ENCODE data around the gene SLC12A5.
A peak's percentile ranks its signal among the peaks of the same experiment; 100 is the strongest.

The SLC12A5 gene

DNA sequence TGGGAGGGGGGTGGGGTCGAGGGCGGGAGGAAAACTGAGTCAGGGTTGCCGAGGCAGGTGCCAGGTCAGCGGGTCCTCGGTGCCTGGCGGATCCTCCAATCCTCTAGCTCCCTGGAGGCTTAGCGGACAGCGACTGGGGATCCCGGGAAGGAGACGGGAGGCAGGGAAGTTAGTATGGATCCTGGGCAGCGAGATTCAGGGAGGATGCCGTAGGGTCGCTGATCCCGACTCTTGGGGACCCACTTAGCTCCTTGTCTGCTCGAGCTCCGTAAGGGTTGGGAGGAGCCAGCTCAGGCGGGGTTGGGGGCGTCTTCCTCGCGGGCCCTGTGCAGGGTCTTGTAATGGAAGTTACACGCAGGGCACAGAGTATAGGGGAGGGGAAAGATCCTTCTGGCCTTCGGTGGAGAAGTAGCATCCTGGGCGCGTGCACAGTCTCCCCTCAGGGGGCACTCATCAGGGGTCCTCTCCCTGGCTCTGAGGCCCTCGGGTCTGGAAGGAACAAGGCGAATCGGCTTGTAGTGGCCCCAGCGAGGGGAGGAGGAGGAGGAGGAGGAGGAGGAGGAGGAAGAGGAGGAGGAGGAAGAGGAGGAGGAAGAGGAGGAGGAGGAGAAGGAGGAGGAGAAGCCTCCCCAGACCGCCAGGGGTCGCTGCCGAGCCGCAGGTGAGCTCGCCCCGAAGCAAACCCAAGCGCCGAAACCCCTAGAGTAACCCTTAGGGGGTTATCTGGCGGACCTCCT lies 6.4 kb upstream of the SLC12A5 start (continued):
- TF ChIP-seq ZBTB17 (tag by site-specific recombination; IDR thresholded peaks at IDR 0.05) (no peak), ZNF658 (tag by site-specific recombination; IDR thresholded peaks at IDR 0.05) (no peak), SP3 (tag by site-specific recombination; IDR thresholded peaks at IDR 0.05) (no peak), ZNF23 (tag by site-specific recombination; IDR thresholded peaks at IDR 0.05; ENCODE audit: borderline replicate concordance) (no peak), IKZF3 (tag by site-specific recombination; IDR thresholded peaks at IDR 0.05) (peak; percentile 53; the same call in 1 of the 2 replicates), FEZF1 (tag by site-specific recombination; IDR thresholded peaks at IDR 0.05) (no peak), ZNF596 (tag by site-specific recombination; IDR thresholded peaks at IDR 0.05) (no peak), ZBTB1 (tag by site-specific recombination; IDR thresholded peaks at IDR 0.05) (no peak), ZBTB48 (tag by site-specific recombination; IDR thresholded peaks at IDR 0.05) (no peak), ZFP37 (tag by site-specific recombination; IDR thresholded peaks at IDR 0.05) (0 out of 2 replicates have a peak, but pooled peaks have one; percentile 84), KLF16 (tag by site-specific recombination; IDR thresholded peaks at IDR 0.05) (no peak), KLF8 (tag by site-specific recombination; IDR thresholded peaks at IDR 0.05) (0 out of 2 replicates have a peak, but pooled peaks have one; percentile 11), MZF1 (tag by site-specific recombination; IDR thresholded peaks at IDR 0.05; ENCODE audit: borderline replicate concordance) (no peak), ZNF544 (tag by site-specific recombination; IDR thresholded peaks at IDR 0.05) (no peak), GLIS2 (tag by site-specific recombination; IDR thresholded peaks at IDR 0.05) (peak; percentile 42; the same call in 1 of the 2 replicates), ZNF274 (IDR thresholded peaks at IDR 0.05; ENCODE audit: low read length) (no peak), ZNF274 (tag by site-specific recombination; IDR thresholded peaks at IDR 0.05; ENCODE audit: borderline replicate concordance) (no peak), ZNF16 (tag by site-specific recombination; IDR thresholded peaks at IDR 0.05; ENCODE audit: low read depth) (no peak), ZIC2 (tag by site-specific recombination; IDR thresholded peaks at IDR 0.05) (peak; percentile 62), ZNF302 (tag by site-specific recombination; IDR thresholded peaks at IDR 0.05; ENCODE audit: low read depth) (no peak), ZNF394 (tag by site-specific recombination; IDR thresholded peaks at IDR 0.05; ENCODE audit: borderline replicate concordance) (peak; percentile 52; the same call in 1 of the 2 replicates), ZBTB20 (tag by site-specific recombination; IDR thresholded peaks at IDR 0.05) (no peak; the same call in 1 of the 2 replicates), ZNF112 (tag by site-specific recombination; IDR thresholded peaks at IDR 0.05) (no peak), ZNF391 (tag by site-specific recombination; IDR thresholded peaks at IDR 0.05; ENCODE audit: borderline replicate concordance, low read depth) (no peak)
- TF ChIP-seq, protein P1, sequence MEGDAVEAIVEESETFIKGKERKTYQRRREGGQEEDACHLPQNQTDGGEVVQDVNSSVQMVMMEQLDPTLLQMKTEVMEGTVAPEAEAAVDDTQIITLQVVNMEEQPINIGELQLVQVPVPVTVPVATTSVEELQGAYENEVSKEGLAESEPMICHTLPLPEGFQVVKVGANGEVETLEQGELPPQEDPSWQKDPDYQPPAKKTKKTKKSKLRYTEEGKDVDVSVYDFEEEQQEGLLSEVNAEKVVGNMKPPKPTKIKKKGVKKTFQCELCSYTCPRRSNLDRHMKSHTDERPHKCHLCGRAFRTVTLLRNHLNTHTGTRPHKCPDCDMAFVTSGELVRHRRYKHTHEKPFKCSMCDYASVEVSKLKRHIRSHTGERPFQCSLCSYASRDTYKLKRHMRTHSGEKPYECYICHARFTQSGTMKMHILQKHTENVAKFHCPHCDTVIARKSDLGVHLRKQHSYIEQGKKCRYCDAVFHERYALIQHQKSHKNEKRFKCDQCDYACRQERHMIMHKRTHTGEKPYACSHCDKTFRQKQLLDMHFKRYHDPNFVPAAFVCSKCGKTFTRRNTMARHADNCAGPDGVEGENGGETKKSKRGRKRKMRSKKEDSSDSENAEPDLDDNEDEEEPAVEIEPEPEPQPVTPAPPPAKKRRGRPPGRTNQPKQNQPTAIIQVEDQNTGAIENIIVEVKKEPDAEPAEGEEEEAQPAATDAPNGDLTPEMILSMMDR (tag by site-specific recombination; IDR thresholded peaks at IDR 0.05), result peak; percentile 51
- TF ChIP-seq, protein P2, sequence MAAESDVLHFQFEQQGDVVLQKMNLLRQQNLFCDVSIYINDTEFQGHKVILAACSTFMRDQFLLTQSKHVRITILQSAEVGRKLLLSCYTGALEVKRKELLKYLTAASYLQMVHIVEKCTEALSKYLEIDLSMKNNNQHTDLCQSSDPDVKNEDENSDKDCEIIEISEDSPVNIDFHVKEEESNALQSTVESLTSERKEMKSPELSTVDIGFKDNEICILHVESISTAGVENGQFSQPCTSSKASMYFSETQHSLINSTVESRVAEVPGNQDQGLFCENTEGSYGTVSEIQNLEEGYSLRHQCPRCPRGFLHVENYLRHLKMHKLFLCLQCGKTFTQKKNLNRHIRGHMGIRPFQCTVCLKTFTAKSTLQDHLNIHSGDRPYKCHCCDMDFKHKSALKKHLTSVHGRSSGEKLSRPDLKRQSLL (tag by site-specific recombination; IDR thresholded peaks at IDR 0.05), result no peak
- TF ChIP-seq, protein P3, sequence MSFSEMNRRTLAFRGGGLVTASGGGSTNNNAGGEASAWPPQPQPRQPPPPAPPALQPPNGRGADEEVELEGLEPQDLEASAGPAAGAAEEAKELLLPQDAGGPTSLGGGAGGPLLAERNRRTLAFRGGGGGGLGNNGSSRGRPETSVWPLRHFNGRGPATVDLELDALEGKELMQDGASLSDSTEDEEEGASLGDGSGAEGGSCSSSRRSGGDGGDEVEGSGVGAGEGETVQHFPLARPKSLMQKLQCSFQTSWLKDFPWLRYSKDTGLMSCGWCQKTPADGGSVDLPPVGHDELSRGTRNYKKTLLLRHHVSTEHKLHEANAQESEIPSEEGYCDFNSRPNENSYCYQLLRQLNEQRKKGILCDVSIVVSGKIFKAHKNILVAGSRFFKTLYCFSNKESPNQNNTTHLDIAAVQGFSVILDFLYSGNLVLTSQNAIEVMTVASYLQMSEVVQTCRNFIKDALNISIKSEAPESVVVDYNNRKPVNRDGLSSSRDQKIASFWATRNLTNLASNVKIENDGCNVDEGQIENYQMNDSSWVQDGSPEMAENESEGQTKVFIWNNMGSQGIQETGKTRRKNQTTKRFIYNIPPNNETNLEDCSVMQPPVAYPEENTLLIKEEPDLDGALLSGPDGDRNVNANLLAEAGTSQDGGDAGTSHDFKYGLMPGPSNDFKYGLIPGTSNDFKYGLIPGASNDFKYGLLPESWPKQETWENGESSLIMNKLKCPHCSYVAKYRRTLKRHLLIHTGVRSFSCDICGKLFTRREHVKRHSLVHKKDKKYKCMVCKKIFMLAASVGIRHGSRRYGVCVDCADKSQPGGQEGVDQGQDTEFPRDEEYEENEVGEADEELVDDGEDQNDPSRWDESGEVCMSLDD (tag by site-specific recombination; IDR thresholded peaks at IDR 0.05), result no peak
- TF ChIP-seq, protein P4, sequence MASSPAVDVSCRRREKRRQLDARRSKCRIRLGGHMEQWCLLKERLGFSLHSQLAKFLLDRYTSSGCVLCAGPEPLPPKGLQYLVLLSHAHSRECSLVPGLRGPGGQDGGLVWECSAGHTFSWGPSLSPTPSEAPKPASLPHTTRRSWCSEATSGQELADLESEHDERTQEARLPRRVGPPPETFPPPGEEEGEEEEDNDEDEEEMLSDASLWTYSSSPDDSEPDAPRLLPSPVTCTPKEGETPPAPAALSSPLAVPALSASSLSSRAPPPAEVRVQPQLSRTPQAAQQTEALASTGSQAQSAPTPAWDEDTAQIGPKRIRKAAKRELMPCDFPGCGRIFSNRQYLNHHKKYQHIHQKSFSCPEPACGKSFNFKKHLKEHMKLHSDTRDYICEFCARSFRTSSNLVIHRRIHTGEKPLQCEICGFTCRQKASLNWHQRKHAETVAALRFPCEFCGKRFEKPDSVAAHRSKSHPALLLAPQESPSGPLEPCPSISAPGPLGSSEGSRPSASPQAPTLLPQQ (tag by site-specific recombination; IDR thresholded peaks at IDR 0.05), result no peak
- TF ChIP-seq, protein P5, sequence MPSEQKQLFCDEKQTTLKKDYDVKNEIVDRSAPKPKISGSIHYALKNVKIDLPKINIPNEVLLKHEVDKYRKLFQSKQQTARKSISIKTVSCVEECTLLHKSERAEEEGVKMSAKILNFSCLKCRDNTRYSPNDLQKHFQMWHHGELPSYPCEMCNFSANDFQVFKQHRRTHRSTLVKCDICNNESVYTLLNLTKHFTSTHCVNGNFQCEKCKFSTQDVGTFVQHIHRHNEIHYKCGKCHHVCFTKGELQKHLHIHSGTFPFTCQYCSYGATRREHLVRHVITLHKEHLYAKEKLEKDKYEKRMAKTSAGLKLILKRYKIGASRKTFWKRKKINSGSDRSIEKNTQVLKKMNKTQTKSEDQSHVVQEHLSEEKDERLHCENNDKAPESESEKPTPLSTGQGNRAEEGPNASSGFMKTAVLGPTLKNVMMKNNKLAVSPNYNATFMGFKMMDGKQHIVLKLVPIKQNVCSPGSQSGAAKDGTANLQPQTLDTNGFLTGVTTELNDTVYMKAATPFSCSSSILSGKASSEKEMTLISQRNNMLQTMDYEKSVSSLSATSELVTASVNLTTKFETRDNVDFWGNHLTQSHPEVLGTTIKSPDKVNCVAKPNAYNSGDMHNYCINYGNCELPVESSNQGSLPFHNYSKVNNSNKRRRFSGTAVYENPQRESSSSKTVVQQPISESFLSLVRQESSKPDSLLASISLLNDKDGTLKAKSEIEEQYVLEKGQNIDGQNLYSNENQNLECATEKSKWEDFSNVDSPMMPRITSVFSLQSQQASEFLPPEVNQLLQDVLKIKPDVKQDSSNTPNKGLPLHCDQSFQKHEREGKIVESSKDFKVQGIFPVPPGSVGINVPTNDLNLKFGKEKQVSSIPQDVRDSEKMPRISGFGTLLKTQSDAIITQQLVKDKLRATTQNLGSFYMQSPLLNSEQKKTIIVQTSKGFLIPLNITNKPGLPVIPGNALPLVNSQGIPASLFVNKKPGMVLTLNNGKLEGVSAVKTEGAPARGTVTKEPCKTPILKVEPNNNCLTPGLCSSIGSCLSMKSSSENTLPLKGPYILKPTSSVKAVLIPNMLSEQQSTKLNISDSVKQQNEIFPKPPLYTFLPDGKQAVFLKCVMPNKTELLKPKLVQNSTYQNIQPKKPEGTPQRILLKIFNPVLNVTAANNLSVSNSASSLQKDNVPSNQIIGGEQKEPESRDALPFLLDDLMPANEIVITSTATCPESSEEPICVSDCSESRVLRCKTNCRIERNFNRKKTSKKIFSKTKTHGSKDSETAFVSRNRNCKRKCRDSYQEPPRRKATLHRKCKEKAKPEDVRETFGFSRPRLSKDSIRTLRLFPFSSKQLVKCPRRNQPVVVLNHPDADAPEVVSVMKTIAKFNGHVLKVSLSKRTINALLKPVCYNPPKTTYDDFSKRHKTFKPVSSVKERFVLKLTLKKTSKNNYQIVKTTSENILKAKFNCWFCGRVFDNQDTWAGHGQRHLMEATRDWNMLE (tag by site-specific recombination; conservative IDR thresholded peaks at IDR 0.05; ENCODE audit: low read depth), result no peak
